Measurements from ENCODE around the gene TMEM98. TPM values are rescaled to one million over a fixed set of nuclear protein-coding genes. Genes with fewer than 3 reads are reported as not detected.
"Not testable (repeated sequence)": the region's sequence is repeated elsewhere in the genome, so short reads cannot be mapped to it uniquely, and the experiment has no call there.

Gene TMEM98
- total RNA-seq, 2 donors from 2014 or later, result 98.3 to 206 TPM

DNA sequence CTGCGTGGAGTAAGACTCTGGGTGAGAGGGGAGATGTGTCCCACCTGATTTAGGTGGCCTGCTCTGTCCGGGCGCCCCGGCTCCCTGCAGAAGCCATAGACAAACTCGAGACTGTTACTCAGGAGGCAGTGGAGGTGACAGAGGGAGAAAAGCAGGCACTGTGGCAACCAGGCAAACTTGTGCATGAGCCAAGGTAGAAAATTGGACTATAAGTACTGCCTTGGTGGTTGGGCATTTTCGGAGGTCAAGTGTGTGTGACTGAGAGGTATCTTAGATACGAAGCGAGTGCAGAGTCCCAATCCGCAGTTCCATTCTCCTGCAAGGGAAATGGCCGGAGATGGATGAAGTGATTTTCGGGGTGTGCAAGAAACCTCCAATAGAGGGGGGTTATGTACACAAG lies 36.6 kb downstream of the TMEM98 start:
- no peak for DNase-seq (ENCODE audit: low spot score)
- H3K36me3 ChIP-seq, result no peaks in the 10 kb centered on the region
- H3K27ac ChIP-seq, result no peak overlapping the region
- 87% methylated on average over 11 of the region's 11 CpGs for WGBS
- no peak overlapping the region for H3K4me3 ChIP-seq
- no peak for TF ChIP-seq POLR2AphosphoS5 (IDR thresholded peaks at IDR 0.05)
- TF ChIP-seq, protein P1, sequence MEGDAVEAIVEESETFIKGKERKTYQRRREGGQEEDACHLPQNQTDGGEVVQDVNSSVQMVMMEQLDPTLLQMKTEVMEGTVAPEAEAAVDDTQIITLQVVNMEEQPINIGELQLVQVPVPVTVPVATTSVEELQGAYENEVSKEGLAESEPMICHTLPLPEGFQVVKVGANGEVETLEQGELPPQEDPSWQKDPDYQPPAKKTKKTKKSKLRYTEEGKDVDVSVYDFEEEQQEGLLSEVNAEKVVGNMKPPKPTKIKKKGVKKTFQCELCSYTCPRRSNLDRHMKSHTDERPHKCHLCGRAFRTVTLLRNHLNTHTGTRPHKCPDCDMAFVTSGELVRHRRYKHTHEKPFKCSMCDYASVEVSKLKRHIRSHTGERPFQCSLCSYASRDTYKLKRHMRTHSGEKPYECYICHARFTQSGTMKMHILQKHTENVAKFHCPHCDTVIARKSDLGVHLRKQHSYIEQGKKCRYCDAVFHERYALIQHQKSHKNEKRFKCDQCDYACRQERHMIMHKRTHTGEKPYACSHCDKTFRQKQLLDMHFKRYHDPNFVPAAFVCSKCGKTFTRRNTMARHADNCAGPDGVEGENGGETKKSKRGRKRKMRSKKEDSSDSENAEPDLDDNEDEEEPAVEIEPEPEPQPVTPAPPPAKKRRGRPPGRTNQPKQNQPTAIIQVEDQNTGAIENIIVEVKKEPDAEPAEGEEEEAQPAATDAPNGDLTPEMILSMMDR (IDR thresholded peaks at IDR 0.05), result no peak
- TF ChIP-seq POLR2A (IDR thresholded peaks at IDR 0.05), result no peak
- no peaks in the 10 kb centered on the region for H3K27me3 ChIP-seq (replicated peaks; ENCODE audit: insufficient read depth)
- H3K9me3 ChIP-seq, result no peaks in the 10 kb centered on the region
- no peaks in the 10 kb centered on the region for H3K4me1 ChIP-seq (replicated peaks)
- intact Hi-C loops (cut with DNase I), result no loop called here

GRCh38 chr17:32969231-32969630 lies 41.3 kb downstream of the TMEM98 start:
- H3K4me3 ChIP-seq; H3K27me3 ChIP-seq (replicated peaks; ENCODE audit: insufficient read depth); DNase-seq (ENCODE audit: low spot score); H3K27ac ChIP-seq; H3K9me3 ChIP-seq; H3K36me3 ChIP-seq; intact Hi-C loops (cut with DNase I); H3K4me1 ChIP-seq (replicated peaks): not testable (repeated sequence)
- WGBS, result 68% methylated on average over 4 of the region's 4 CpGs

GRCh38 chr17:32970281-32970680 lies 42.3 kb downstream of the TMEM98 start:
- Histone ChIP-seq H3K4me3 (no peak overlapping the region), H3K36me3 (no peaks in the 10 kb centered on the region), H3K27me3 (replicated peaks; ENCODE audit: insufficient read depth) (no peaks in the 10 kb centered on the region), H3K4me1 (replicated peaks) (no peaks in the 10 kb centered on the region), H3K9me3 (no peaks in the 10 kb centered on the region), H3K27ac (no peak overlapping the region)
- intact Hi-C loops (cut with DNase I), result no loop called here
- DNase-seq (ENCODE audit: low spot score), result no peak
- TF ChIP-seq, protein P1 (IDR thresholded peaks at IDR 0.05), result no peak
- 63% methylated on average over 3 of the region's 3 CpGs for WGBS

GRCh38 chr17:32971171-32971570 lies 43.2 kb downstream of the TMEM98 start:
- H3K4me3 ChIP-seq, result no peak overlapping the region
- H3K9me3 ChIP-seq, result no peaks in the 10 kb centered on the region
- no peak for DNase-seq (ENCODE audit: low spot score)
- H3K27me3 ChIP-seq (replicated peaks; ENCODE audit: insufficient read depth), result no peaks in the 10 kb centered on the region
- WGBS, result 80% methylated on average over 1 of the region's 1 CpG
- intact Hi-C loops (cut with DNase I), result no loop called here
- no peak overlapping the region for H3K27ac ChIP-seq
- H3K36me3 ChIP-seq, result no peaks in the 10 kb centered on the region
- H3K4me1 ChIP-seq (replicated peaks), result no peaks in the 10 kb centered on the region
- TF ChIP-seq, protein P1 (IDR thresholded peaks at IDR 0.05), result no peak
- no peak for TF ChIP-seq POLR2AphosphoS5 (IDR thresholded peaks at IDR 0.05)
- no peak for TF ChIP-seq POLR2A (IDR thresholded peaks at IDR 0.05)

DNA sequence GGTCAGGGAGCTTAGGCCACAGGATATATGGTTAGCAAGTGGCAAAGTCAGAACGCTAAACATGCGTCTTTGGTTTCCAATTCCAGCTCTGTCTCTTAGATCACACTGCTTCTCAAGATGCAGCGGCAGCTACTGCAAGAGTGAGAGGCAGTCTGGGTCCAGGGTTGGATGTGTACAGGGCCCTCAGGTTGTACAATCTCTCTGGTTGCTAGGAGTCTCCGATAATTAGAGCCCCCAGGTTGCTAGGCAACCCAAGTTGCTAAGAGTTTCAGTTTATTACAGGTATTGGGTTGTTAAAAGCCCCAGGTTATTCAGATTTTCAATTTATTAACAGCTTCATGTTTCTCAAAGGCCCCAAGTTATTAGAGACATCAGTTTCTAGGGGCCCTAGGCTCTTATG lies 48.2 kb downstream of the TMEM98 start:
- intact Hi-C loops (cut with DNase I), result no loop called here
- no peak for DNase-seq (ENCODE audit: low spot score)
- H3K4me3 ChIP-seq, result no peak overlapping the region
- TF ChIP-seq, protein P1 (IDR thresholded peaks at IDR 0.05), result no peak
- TF ChIP-seq POLR2A (IDR thresholded peaks at IDR 0.05) (no peak), POLR2AphosphoS5 (IDR thresholded peaks at IDR 0.05) (no peak)
- H3K4me1 ChIP-seq (replicated peaks), result no peaks in the 10 kb centered on the region
- 57% methylated on average over 4 of the region's 4 CpGs for WGBS
- no peak overlapping the region for H3K27ac ChIP-seq
- no peaks in the 10 kb centered on the region for H3K36me3 ChIP-seq
- no peaks in the 10 kb centered on the region for H3K27me3 ChIP-seq (replicated peaks; ENCODE audit: insufficient read depth)
- no peaks in the 10 kb centered on the region for H3K9me3 ChIP-seq

All from prostate gland (tissue), 2 donors.